NCI-H1694 treated with DMSO at 0.1 percent for 48 hours (cell line): Measurements from ENCODE around the gene KIF21B.
A peak's percentile ranks its signal among the peaks of the same experiment; 100 is the strongest.

Source experiments
- DNase-seq: peaks from one replicate; lab custom pipeline; 2025; lab: John Stamatoyannopoulos, UW

The KIF21B gene

DNA sequence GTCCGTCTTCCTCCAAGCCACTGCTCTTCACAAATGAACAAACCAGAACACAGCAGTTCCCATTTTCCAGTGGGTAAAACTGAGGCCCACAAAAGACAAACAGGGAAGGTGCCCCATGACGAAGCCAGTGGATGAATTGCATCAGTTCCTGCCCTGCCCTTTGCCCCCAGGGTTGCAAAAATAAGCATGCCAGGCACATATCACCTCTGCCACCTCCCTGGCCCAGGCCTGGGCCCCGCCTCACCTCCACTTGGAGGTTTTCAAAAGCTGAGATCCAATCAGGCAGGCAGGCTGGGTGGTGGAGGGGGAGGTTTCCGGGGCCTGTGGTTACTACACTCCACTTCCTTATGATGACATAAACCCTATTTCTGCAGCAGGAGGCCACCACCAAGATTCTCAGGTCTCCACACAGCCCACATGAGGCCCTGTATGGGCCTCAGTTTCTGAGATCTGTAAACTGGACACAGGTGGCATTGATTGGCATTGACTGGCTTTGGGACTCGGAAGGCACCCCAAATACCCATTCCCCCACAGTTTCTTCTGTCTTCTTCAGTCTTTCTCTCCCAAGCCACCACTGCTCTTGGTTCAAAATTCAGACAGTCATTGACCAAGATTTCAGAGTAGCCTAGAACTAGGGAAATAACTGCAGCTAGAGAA lies 4.1 kb downstream of the KIF21B start:
- DNase-seq: no peak

DNA sequence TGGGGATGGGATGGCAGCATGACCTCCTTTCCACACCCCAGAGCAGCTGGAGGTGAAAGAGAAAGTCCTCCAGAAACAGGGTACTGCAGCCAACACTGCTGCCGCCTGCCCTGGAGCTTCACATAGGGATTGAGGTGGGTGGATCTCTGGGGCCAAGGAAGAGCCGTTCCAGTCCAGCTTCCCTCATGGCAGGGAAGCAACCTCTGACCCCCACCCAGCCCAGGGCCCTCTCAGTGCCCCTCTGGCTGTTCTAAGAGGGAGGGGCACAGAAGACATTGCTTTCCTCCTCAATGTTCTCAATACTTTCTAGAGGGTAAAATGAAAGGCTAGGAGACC lies 5.7 kb downstream of the KIF21B start:
- no peak for DNase-seq

DNA sequence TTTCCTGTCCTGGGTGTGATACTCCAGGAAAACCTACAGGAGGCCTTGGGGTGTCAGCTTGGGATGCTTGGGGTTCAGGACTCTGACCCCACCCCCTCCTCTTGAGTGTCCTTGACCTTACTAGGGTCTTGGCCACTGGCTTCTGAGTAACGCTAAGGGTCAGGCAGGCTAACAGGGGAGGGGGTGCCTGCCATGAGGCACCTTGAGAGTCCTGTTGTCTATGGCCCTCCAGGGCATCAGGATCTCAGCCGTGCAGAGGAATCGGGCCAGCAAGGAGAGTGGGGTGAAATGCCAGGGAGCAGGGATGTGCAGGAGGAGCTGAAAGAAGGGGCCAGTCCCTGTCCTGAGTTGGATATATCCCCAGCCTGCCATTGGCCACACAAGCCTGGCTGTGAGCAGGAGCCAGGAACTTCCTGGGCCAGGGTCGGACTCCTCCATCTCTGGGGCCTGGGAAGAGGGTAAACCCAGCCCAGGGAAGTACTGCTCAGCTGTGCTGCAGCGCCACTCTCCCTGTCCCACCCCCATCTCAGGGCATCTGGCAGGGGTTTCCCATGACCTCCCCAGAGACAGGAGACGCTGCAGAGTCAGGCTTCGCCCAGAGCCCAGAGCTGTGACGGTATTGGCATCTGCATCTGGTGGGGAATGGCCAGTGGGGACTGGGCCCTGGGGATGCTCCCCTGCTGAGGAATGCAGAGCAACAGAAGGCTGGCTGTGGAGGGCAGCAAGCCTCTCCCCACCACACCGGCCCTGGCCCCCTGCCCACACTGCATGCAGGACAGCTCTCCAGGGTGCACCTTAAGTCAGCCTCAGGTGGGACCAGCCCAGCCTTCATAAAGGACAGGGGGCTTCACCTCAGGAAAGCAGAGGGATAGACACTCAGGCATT lies 6.3 kb downstream of the KIF21B start:
- DNase-seq: peak; percentile 46

DNA sequence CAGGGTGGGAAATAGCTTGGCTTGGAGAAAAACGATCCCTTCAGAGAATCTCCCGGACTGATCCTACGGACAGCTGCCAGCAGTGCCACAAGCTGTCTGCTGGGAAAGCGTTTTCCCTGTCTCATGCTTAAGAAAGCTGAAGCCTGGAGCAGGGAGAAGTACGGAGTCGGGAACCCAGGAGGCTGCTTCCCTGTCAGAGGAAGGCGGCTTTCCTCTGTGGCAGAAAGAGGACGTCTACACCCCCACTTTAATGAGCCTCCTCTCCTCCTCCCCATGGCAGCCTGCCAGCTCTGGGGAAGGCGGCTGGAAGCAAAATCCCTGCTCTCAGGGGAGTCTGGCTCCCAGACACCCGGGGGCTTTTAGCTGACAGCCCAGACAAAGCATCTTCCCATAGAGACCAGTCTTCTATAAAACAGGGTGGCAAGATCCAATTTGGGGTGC lies 7.3 kb downstream of the KIF21B start:
- no peak for DNase-seq

DNA sequence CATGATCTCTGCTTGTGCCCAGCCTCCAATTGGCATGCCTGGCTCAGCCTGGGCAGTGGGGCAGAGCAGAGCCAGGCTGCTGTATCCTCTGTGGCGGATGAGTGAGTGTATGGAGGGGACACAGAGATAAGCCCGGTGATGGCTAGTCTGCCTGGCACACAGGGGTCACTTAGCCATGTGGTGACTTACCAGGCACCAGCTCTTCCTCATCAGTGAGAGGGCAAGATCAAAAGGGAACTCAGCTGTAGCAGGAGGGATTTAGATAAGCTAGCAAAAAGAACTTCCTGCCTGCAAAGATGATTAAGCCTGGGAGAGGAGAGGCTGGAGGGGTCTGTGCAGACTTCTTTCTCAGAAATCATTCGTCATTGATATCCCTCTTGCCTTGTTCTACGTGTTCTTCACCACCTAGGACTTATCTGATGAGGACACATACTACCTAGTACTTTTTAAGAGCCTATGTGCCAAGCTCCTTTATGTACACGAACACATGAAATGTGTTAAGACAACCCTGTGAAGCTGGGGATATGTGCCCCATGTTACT lies 7.9 kb downstream of the KIF21B start:
- no peak for DNase-seq

DNA sequence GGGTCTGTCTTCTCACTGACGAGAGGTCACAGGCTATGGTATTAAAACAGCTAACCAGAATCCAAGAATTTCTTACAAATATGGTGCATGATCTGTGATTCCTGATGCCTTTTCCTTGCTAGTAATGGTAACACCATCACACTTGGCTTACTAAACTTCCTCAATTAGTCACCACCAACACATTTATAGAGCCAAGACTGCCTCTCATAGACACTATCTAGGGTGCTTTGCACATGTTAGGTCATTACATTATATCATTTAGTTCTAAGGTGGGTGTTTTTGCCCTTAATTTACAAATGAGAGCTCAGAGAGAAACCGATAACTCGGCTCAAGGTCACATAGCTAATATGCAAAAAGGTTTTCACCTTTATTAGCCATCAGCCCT lies 8.7 kb downstream of the KIF21B start:
- DNase-seq: no peak

DNA sequence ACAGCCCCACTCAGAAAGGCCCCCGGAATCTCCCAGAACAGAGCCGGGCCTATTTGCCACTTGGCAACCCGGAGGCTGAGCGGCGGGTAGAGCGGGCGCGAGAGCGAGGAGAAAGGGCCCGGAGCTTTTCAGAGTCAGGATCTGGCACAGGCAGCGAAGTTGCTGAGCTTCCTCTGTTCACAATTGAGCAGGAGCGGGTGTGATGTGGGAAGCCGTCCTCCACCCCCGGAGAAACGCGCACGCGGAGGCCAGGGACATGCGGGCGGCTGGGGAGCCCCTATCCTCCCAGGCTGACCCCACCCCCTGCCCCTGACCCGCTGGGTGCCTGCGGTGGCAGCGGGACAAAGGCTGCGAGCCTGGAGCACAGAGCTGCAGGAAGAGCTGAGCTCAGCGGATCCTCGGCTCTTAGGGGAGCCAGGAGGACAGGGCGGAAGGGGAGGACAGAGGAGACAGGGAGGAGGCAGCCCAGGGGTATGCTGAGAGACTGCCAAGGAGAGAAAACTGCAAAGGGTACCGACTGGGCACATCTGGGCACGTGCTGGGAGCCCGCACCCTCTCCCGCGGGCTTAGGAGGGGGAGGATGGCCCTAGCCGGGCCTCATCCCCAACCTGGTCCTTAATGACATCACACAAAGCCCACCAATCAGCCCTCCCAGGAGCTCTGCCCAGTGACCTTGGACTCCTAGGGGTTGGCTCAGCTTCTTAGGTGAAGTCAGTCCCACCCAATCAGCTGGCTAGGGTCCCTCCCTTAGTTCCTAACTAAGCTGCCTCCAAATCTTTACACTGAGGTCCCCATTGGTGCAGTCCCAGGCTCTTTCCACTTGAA lies 9.3 kb downstream of the KIF21B start:
- DNase-seq: no peak

DNA sequence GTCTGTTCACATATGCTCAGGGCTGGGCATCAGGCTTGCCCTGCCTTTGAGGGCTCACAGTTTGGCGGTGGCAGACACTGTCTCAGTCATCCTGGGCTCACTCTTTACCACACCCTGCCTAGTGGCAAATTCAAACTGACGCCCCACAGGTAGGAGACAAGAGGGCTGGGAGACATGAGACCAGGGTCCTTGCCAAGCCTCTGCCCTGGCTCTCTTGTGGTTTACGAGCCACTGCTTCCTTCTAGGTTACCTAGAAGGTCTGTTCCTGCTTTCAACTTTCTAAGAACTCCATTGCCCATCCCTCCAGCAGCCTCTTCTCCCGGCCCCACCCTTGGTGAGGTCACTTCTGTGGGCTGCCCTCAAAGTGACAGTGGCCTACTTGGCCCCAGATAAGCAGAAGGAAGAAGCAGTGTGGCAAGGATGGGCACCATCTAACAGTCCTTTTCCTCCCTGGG lies 10.5 kb downstream of the KIF21B start:
- DNase-seq: no peak

DNA sequence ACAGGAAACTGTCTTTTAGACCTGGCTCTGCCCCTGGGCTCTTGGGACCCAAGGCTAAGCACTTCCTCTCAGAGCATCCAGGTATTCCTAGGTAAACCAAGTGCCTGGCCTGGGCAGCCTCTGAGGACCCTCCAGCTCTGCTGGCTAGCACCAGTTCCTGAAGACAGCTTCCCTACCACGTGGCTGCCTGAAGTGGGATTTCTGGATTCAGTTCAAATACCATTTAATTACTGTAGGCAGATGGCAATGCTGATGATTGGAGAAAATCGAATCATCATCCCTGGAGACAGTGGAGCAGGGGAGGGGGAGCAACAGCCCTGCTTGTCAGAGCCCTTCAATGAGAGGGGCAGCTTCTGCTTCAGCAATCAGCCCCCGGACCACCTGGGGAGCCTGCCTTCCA lies 11.9 kb downstream of the KIF21B start:
- DNase-seq: peak; percentile 87

DNA sequence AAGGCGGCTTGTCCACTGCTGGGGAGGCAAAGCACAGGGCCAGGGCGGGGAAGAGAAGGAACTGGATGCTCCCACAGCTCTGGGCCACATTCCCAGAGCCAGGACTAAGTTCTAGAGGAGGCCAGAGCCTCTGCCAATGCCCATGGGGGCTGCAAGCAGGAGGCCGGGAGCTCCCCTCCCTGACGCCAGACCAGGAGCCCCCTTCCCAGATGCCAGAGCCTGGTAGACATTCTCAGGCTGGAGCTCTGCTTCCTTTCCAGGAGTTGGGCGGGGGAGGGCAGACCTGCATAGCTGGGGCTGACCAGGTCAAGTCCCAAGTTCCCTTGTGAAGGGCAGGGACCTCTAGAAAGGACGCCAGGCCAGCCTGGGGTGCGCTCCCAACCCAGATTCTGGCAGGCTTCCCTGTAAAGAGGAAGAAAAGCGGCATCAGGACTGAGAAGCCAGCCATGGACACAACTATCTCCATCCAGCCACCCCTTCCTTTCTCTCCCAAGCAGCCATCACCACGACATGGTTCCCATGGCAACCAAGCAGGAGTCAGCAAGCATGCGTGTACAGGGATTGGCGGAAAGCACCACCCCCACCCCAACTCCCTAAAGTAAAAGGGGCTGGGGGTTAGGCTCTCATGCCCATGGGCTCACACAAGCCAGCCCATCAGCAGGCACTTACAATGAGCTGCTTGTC lies 13.4 kb downstream of the KIF21B start:
- no peak for DNase-seq

DNA sequence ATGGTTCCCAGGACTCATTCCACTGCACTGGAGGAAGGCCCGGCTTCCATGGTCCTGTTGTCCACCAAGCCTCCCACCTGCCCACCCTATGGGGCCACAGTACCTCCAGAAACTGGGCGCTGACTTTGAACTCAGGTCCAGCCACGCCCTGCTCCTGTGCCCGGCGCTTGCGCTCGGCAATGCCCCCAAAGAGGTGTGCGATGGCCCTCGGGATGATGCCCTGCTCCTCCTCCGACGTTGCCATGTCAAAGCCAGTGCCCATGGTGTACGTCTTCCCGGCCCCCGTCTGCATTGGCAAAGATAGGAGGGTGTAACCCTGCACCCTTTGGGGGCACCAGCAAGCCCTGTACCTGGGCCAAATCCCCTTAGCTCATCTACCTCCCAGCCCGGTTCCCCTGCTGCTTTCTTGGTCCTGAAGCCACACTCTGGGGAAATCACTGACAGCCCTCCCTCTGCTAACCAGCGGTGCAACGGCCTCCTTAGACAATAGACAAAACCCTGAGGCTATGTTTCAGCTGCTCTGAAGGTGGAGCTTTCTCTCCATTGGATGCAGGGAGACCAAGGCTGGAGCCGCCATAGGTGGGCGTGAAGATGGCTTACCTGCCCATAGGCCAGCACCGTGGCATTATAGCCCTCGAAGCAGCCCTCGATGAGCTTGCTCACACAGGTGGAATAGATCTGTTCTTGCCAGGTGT lies 14.7 kb downstream of the KIF21B start:
- DNase-seq: no peak

DNA sequence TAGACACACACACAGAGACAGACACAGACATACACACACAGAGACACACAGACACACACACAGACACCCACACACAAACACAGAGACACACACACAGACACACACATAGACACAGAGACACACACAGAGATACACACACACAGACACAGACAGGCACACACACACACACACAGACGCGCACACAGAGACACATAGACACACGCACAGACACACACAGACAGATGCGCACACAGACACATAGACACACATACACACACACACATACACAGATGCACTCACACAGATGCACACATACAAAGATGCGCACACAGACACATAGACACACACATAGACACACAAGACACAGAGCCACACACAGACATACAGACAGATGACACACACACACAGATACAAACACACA lies 16.0 kb downstream of the KIF21B start:
- DNase-seq: no peak

DNA sequence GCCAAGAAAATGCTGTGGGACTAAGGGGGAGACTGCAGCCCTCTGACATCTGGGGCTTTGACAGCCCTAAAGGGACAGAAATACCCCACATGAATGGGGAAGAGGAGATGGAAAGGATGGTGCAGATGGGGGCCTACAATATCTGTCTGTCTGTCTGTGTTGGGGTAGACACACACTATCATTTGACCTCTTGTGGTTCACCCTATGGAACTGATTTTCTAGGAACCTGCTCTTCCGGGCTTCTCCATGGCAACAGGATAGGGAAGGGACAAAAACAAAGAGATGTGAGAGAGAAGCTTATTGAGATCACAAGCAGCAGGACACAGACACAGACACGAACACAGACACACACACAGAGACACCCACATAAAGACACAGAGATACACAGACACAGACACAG lies 17.1 kb downstream of the KIF21B start:
- no peak for DNase-seq

DNA sequence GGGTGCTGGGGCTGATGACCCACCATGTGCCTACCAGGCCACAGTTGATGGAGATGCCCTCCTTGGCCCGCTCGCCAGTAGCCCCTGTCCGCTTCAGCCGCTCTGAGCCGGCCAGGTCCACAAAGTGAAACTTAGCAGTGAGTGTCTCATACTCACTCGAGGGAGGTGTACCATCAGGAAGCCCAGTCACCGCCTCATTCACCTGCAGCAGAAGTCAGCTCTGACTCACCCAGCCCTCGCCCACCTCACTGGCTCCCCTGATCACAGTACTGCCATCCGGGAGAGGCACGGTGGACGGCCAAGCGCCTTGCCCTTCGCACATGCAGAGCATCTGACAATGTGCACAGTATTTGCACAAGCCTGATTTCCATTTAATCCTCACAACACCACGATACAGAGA lies 18.8 kb downstream of the KIF21B start:
- DNase-seq: no peak

DNA sequence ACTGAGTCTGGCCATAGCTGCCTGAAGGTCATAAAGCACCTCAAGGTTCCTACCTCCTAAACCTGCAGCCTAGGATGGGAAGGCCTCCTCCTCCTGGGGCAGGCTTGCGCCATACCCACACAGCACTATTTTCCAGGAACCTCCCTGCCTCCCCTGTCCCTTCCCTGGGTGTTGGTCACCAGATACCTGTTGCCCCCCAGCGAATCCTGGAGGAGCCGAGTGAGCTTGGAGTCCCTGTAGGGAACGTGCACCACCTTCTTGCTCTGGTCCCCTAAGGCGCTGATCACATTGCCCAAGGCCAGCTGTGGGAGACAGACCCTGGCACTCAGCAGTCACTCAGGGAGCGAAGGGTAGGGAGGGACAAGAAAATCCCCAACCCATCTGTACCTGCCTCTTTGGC lies 19.4 kb downstream of the KIF21B start:
- DNase-seq: no peak

DNA sequence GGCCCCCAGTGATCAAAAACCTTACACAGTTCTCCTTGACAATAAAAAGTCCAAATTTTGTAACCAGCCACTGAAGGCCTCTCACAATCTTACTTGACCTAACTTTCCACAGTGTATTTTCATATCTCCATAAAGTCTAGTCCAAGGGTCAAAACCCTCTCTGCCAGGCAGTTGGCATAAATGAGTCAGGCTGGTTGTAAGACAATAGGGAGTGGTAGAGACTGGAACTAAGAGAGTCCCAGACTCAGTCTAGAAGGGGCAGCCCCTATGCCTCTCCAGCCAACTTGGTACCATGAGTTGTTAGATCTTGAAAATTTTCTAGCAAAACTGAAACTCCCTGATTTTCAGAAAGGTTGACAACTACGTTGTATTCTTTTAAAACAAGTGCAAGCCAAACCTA lies 21.0 kb downstream of the KIF21B start:
- no peak for DNase-seq

DNA sequence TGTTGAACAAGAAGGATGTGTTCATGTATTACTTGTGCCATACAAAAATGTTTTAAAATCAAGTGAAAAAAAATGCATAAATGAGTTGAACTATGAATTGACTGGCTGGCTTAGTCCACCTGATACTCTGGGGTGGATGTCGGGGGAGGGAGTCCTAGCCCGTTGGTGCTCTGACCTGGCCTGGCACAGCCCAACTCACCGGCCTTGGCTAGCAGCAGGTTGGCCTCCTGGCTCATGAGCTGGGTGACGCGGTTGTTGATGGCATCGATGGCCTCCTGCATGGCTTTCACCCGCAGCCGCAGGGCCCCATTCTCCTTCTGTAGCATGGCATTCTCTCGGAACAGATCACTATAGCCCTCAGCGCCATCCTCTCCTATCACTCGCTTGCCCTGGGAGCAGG lies 21.6 kb downstream of the KIF21B start:
- DNase-seq: no peak

DNA sequence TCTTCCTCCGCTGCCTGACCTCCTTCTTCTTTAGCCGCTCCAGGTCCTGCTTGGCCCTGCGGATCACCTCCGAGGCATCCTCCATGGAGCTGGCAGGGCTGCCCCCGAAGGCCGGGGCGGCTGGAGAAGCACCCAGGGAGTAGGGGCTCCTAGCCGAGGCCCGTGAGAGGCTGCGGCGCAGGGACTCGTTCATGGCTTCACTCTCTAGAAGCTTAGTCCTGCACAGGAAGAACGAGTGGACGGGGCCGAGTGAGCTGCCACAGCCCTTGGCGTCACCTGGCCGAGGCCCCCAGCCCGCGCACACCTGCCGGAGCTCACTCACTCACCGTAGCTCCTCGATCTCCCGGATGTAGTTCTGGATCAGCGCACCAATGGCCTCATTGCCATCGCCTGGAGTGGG lies 23.1 kb downstream of the KIF21B start:
- DNase-seq: no peak

DNA sequence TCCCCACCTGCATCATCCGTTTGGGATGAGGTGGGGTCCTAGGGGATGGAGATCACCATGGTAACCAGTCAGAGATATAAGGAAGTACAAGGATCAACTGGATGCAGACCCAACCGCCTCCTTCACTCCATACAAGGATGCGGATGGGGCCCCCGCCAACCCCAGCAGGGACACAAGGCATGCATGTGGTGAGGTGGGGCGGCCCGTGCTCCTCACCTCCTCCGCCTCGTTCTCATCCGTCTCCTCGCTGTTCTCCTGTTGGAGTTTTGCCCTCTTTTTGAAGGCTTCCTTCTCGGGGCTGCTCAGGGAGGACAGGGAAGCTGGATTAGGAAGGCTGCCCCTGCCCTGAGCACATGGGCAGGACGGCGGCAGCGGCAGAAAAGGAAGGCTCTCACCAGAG lies 23.8 kb downstream of the KIF21B start:
- no peak for DNase-seq

DNA sequence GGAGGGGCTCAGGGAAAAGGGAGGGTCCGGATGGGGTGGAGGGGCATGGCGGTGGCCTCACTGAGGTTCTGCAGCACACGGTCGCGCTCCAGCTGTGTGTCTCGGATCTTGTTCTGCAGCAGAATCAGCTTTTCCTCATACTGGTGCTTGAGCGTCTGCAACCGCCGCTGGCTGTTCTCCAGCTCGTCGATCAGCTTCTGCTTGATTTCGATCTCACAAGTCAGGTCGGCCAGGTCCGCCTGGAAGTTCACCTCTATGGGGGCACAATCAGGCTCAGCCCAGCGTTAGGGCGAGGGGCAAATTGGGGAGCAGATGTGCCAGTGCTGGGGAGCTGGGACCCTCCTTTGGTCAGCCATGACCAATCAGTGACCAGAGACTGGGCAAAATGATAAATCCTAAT lies 25.2 kb downstream of the KIF21B start:
- no peak for DNase-seq

DNA sequence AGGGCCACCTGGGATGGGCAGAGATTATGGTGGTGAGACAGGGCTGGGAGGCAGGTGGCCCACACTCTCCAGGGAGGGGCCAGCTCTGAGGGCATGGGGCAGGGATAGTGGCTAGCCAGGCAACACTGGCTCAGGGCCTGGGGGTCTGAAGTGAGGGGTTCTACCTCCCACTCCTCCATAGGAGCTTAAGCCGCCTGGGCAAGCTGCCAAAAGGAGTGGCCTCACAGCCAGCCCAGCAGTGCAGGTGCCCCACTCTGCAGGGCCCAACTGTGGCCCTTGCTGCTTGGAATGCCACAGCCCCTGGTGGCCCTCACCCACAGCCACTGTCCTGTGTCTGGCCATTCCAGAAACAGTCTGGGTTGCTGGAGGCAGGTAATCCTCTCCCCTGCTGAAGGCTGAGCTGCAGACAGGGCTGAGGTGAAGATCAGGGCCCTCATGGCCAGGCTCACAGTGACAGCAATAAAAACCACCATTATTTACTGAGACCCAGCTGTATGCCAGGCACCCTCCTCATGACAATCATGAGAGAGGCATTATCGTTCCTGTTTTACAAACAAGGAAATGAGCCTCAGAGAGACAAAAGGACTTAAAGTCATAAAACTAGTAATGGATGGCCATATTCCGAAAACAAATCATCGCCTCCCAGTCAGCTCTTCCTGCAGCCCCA lies 31.0 kb downstream of the KIF21B start:
- no peak for DNase-seq
